ENCODE measurements around the gene SC5D.

The SC5D gene

GRCh38 chr11:121329781-121330395 lies 37.3 kb downstream of the SC5D start:
- no peak for DNase-seq (ENCODE audit: low read depth)
- no peak overlapping the region for H3K4me3 ChIP-seq (ENCODE audit: control insufficient read depth, low read depth, low read length)
- no peak for TF ChIP-seq CTCF (IDR thresholded peaks at IDR 0.05; ENCODE audit: control insufficient read depth, insufficient read depth, low read depth, low read length, missing control alignments)

GRCh38 chr11:121330614-121331435 lies 38.3 kb downstream of the SC5D start:
- TF ChIP-seq CTCF (IDR thresholded peaks at IDR 0.05; ENCODE audit: control insufficient read depth, insufficient read depth, low read depth, low read length, missing control alignments), result no peak
- H3K4me3 ChIP-seq (ENCODE audit: control insufficient read depth, low read depth, low read length), result no peak overlapping the region
- DNase-seq (ENCODE audit: low read depth), result no peak

- H3K4me3 ChIP-seq (ENCODE audit: control insufficient read depth, low read depth, low read length), result no peak overlapping the region
- DNase-seq (ENCODE audit: low read depth), result no peak
These were observed 42.6 kb downstream of the SC5D start for GRCh38 chr11:121334973-121335710.

GRCh38 chr11:121336279-121336937 lies 43.8 kb downstream of the SC5D start:
- no peak for TF ChIP-seq CTCF (IDR thresholded peaks at IDR 0.05; ENCODE audit: control insufficient read depth, insufficient read depth, low read depth, low read length, missing control alignments)
- no peak for DNase-seq (ENCODE audit: low read depth)
- no peak overlapping the region for H3K4me3 ChIP-seq (ENCODE audit: control insufficient read depth, low read depth, low read length)

More at GRCh38 chr11:121334973-121335710, 42.6 kb downstream of the SC5D start:
- TF ChIP-seq CTCF (IDR thresholded peaks at IDR 0.05; ENCODE audit: control insufficient read depth, insufficient read depth, low read depth, low read length, missing control alignments), result no peak

GRCh38 chr11:121337078-121337477 lies 44.5 kb downstream of the SC5D start:
- no peak overlapping the region for H3K4me3 ChIP-seq (ENCODE audit: control insufficient read depth, low read depth, low read length)
- TF ChIP-seq CTCF (IDR thresholded peaks at IDR 0.05; ENCODE audit: control insufficient read depth, insufficient read depth, low read depth, low read length, missing control alignments), result no peak
- DNase-seq (ENCODE audit: low read depth), result no peak

GRCh38 chr11:121337740-121338272 lies 45.2 kb downstream of the SC5D start:
- no peak overlapping the region for H3K4me3 ChIP-seq (ENCODE audit: control insufficient read depth, low read depth, low read length)
- no peak for DNase-seq (ENCODE audit: low read depth)

More at GRCh38 chr11:121337740-121338272, 45.2 kb downstream of the SC5D start:
- TF ChIP-seq CTCF (IDR thresholded peaks at IDR 0.05; ENCODE audit: control insufficient read depth, insufficient read depth, low read depth, low read length, missing control alignments), result no peak
